ENCODE data around the gene RPL18A.

DNA sequence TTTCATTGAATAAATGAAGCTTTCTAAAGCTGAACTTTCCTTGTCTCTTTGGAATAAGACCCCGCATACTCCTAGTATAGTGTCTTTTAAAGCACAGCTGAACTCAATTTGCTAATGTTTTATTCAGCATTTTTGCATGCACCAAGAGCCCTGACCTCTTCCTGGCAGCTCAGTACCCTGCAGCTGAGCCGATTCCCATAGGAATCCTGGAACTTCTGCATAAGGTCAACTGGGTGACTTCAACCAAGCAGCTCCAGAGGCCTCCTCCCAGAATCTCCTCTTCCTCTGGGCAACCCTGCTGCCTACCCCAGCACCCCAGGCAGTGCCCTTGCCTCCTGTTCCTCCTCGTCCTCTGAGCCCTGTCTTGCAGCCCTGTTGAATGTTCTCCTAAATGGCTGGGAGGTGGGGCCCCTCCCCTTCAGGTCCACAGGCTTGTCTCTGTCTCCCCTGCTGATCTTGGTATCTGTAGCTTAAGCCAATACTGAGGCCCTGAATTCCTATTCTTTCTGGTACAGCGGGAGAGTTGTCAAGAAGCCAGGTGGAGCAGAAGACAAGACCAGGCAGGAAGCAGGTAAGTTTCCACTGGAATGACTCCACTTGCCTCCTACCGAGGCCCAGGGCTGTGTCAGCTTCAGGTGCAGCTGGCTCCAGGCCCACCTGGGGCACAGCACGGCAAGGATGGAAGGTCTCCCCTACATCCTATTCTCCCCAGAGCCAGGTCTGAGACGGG lies 49.5 kb downstream of the RPL18A start:
- TF ChIP-seq, protein P1, sequence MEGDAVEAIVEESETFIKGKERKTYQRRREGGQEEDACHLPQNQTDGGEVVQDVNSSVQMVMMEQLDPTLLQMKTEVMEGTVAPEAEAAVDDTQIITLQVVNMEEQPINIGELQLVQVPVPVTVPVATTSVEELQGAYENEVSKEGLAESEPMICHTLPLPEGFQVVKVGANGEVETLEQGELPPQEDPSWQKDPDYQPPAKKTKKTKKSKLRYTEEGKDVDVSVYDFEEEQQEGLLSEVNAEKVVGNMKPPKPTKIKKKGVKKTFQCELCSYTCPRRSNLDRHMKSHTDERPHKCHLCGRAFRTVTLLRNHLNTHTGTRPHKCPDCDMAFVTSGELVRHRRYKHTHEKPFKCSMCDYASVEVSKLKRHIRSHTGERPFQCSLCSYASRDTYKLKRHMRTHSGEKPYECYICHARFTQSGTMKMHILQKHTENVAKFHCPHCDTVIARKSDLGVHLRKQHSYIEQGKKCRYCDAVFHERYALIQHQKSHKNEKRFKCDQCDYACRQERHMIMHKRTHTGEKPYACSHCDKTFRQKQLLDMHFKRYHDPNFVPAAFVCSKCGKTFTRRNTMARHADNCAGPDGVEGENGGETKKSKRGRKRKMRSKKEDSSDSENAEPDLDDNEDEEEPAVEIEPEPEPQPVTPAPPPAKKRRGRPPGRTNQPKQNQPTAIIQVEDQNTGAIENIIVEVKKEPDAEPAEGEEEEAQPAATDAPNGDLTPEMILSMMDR (conservative IDR thresholded peaks at IDR 0.05; ENCODE audit: low read length): no peak
- TF ChIP-seq EZH2phosphoT487 (IDR thresholded peaks at IDR 0.05; ENCODE audit: borderline replicate concordance): no peak
